HG03521 (cell line): ENCODE data around the gene COL12A1.

Experiments
- ATAC-seq: cut with Tn5 transposase; IDR thresholded peaks from one replicate; pipeline ENCODE4 v1.9.1; 2021; ENCODE audit warnings: mild to moderate bottlenecking, moderate library complexity; ENCODE audit not compliant: unreplicated experiment

COL12A1 gene

GRCh38 chr6:75145211-75145610 lies 60.6 kb downstream of the COL12A1 start:
- no peak for ATAC-seq

GRCh38 chr6:75144386-75144785 lies 61.5 kb downstream of the COL12A1 start:
- no peak for ATAC-seq

- ATAC-seq = no peak
These were observed 62.7 kb downstream of the COL12A1 start for GRCh38 chr6:75143191-75143590.

- ATAC-seq = no peak
These were observed 63.1 kb downstream of the COL12A1 start for GRCh38 chr6:75142721-75143120.

- ATAC-seq = no peak
These were observed 70.0 kb downstream of the COL12A1 start for GRCh38 chr6:75135876-75136275.

GRCh38 chr6:75135450-75135849 lies 70.4 kb downstream of the COL12A1 start:
- no peak for ATAC-seq

GRCh38 chr6:75130784-75131183 lies 75.1 kb downstream of the COL12A1 start:
- no peak for ATAC-seq

- no peak for ATAC-seq
These were observed 76.8 kb downstream of the COL12A1 start for GRCh38 chr6:75128878-75129570.

- no peak for ATAC-seq
These were observed 79.3 kb downstream of the COL12A1 start for GRCh38 chr6:75126518-75126917.

GRCh38 chr6:75124983-75125382 lies 80.9 kb downstream of the COL12A1 start:
- no peak for ATAC-seq

- no peak for ATAC-seq
These were observed 81.8 kb downstream of the COL12A1 start for GRCh38 chr6:75124085-75124484.

- no peak for ATAC-seq
These were observed 86.8 kb downstream of the COL12A1 start for GRCh38 chr6:75118925-75119515.

- ATAC-seq = no peak
These were observed 88.2 kb downstream of the COL12A1 start for GRCh38 chr6:75117701-75118100.

GRCh38 chr6:75116946-75117345 lies 88.9 kb downstream of the COL12A1 start:
- no peak for ATAC-seq

- no peak for ATAC-seq
These were observed 90.4 kb downstream of the COL12A1 start for GRCh38 chr6:75115481-75115880.

GRCh38 chr6:75114806-75115205 lies 91.0 kb downstream of the COL12A1 start:
- ATAC-seq = no peak

- ATAC-seq = no peak
These were observed 91.7 kb downstream of the COL12A1 start for GRCh38 chr6:75114195-75114594.

GRCh38 chr6:75113446-75113845 lies 92.4 kb downstream of the COL12A1 start:
- ATAC-seq = no peak

GRCh38 chr6:75109765-75110164 lies 96.1 kb downstream of the COL12A1 start:
- ATAC-seq = no peak

GRCh38 chr6:75109022-75109421 lies 96.8 kb downstream of the COL12A1 start:
- no peak for ATAC-seq

- no peak for ATAC-seq
These were observed 97.4 kb downstream of the COL12A1 start for GRCh38 chr6:75108333-75108974.

- ATAC-seq = no peak
These were observed 97.9 kb downstream of the COL12A1 start for GRCh38 chr6:75107913-75108312.
